GM23248 (cell line): ENCODE measurements around the gene CLSTN3. TPM values are rescaled to one million over a fixed set of nuclear protein-coding genes. Genes with fewer than 3 reads are reported as not detected.

Source experiments
- DNase-seq: peaks from one replicate; pipeline ENCODE4 v3.0.0-alpha.2; 2015
- H2AFZ ChIP-seq: fragments of 200-600 bp; sonication (generic); 2 replicates; pipeline ENCODE4 v1.6.1; 2016; ENCODE audit warnings: antibody characterized with exemption
- H3F3A ChIP-seq: fragments of 200-600 bp; sonication (generic); 2 replicates; pipeline ENCODE4 v1.6.1; 2016; ENCODE audit warnings: mild to moderate bottlenecking, antibody characterized with exemption, mixed run types; ENCODE audit not compliant: insufficient read depth
- H3K27ac ChIP-seq: fragments of 200-600 bp; sonication (generic); 2 replicates; pipeline ENCODE4 v1.5.1; 2016; ENCODE audit warnings: mild to moderate bottlenecking
- H3K27me3 ChIP-seq: fragments of 200-600 bp; sonication (generic); replicated peaks from 2 replicates; pipeline ENCODE4 v1.6.1; 2016; ENCODE audit warnings: mild to moderate bottlenecking; ENCODE audit not compliant: insufficient read depth
- H3K36me3 ChIP-seq: fragments of 200-600 bp; sonication (generic); 2 replicates; pipeline ENCODE4 v1.6.1; 2016; ENCODE audit warnings: low read depth, mild to moderate bottlenecking
- H3K4me1 ChIP-seq: fragments of 200-600 bp; sonication (generic); 2 replicates; pipeline ENCODE4 v1.6.1; 2016; ENCODE audit warnings: mild to moderate bottlenecking; ENCODE audit not compliant: insufficient read depth
- H3K4me2 ChIP-seq: fragments of 200-600 bp; sonication (generic); one replicate; pipeline ENCODE4 v1.6.1; 2016; ENCODE audit warnings: mild to moderate bottlenecking; ENCODE audit not compliant: unreplicated experiment
- H3K4me3 ChIP-seq: fragments of 200-600 bp; sonication (generic); 2 replicates; pipeline ENCODE4 v1.5.1; 2016; ENCODE audit warnings: mild to moderate bottlenecking
- H3K79me2 ChIP-seq: fragments of 200-600 bp; sonication (generic); 2 replicates; pipeline ENCODE4 v1.6.1; 2016; ENCODE audit warnings: mild to moderate bottlenecking; ENCODE audit not compliant: insufficient read depth
- H3K9ac ChIP-seq: fragments of 200-600 bp; sonication (generic); 2 replicates; pipeline ENCODE4 v1.6.1; 2016; ENCODE audit warnings: mild to moderate bottlenecking
- H3K9me2 ChIP-seq: fragments of 200-600 bp; sonication (generic); 2 replicates; pipeline ENCODE4 v1.6.1; 2016; ENCODE audit warnings: mixed run types, mild to moderate bottlenecking, moderate library complexity; ENCODE audit not compliant: insufficient read depth
- H3K9me3 ChIP-seq: fragments of 200-600 bp; sonication (generic); one replicate; pipeline ENCODE4 v1.6.1; 2017; ENCODE audit warnings: low read depth
- H4K20me1 ChIP-seq: fragments of 200-600 bp; sonication (generic); 2 replicates; pipeline ENCODE4 v1.6.0; 2016; ENCODE audit not compliant: insufficient read depth
- EZH2 ChIP-seq: fragments of 200-600 bp; sonication (generic); IDR thresholded peaks from 2 replicates; pipeline ENCODE4 v1.6.1; 2018; ENCODE audit warnings: antibody characterized with exemption, mild to moderate bottlenecking; ENCODE audit not compliant: insufficient read depth, poor library complexity, severe bottlenecking
- EZH2phosphoT487 ChIP-seq: fragments of 200-600 bp; sonication (generic); IDR thresholded peaks from 2 replicates; pipeline ENCODE4 v1.6.1; 2018; ENCODE audit warnings: antibody characterized with exemption, moderate library complexity, mild to moderate bottlenecking, low read depth; ENCODE audit not compliant: insufficient read depth
- WGBS, 2 experiments: methylation state at CpG; one replicate each; pipeline ENCODE4 v1.1.6; 2015 to 2017; ENCODE audit warnings: low lambda C conversion rate in 2 of 2, low coverage in 1 of 2; ENCODE audit errors: missing lambda C conversion rate in 2 of 2; 5-methylcytosine and 5-hydroxymethylcytosine counted together
- in situ Hi-C: fragments of 300-500 bp; cut with MboI; formaldehyde crosslinking; loops from 2 replicates; pipeline ENCODE4 v1.15.0; 2020
- polyA plus RNA-seq: library from polyadenylated mRNA; unstranded; fragments of >200 nt; fragmentation: Nextera tagmentation; extraction: Ambion mirVana; gene quantifications from 2 replicates; pipeline ENCODE4 v1.2.1, GENCODE V29; 2016
- total RNA-seq: library from RNA; depleted of rRNA; stranded (reverse); fragments of >200 nt; shearing (Covaris generic); gene quantifications from 2 replicates; pipeline ENCODE4 v1.2.3, GENCODE V29; 2014

CLSTN3 gene
- total and polyA plus RNA-seq, 2 experiments from 2014 or later = 1.8 to 4.5 TPM

GRCh38 chr12:7107636-7108002 lies 22.6 kb upstream of the CLSTN3 start:
- DNase-seq = peak; percentile 40
- in situ Hi-C loops = no loop called here

GRCh38 chr12:7108003-7108795 lies 22.0 kb upstream of the CLSTN3 start:
- no peaks in the 10 kb centered on the region for H4K20me1 ChIP-seq
- H3F3A ChIP-seq = no peaks in the 10 kb centered on the region
- DNase-seq = peak; percentile 89
- peak overlapping the region; percentile 99 for H3K9ac ChIP-seq
- peak overlapping the region; percentile 97 for H3K4me2 ChIP-seq
- peak overlapping the region; percentile 82 for H2AFZ ChIP-seq
- WGBS, 2 experiments = 2% methylated on average over 25 to 29 of the region's 30 CpGs
- peak overlapping the region; percentile 96 for H3K27ac ChIP-seq
- H3K36me3 ChIP-seq = peaks cover 2% of the 10 kb centered on the region; the same call in 1 of the 2 replicates
- H3K4me3 ChIP-seq = peak overlapping the region; percentile 99
- peaks cover 11% of the 10 kb centered on the region for H3K4me1 ChIP-seq
- no peaks in the 10 kb centered on the region for H3K27me3 ChIP-seq
- in situ Hi-C loops = no loop called here
- H3K79me2 ChIP-seq = peaks cover 48% of the 10 kb centered on the region
- no peaks in the 10 kb centered on the region for H3K9me3 ChIP-seq
- TF ChIP-seq EZH2 (no peak), EZH2phosphoT487 (no peak)
- H3K9me2 ChIP-seq = no peaks in the 10 kb centered on the region

More at GRCh38 chr12:7107636-7108002, 22.6 kb upstream of the CLSTN3 start:
- TF ChIP-seq EZH2phosphoT487 (no peak), EZH2 (no peak)
- Histone ChIP-seq H3K4me1 (peaks cover 11% of the 10 kb centered on the region), H4K20me1 (no peaks in the 10 kb centered on the region), H3K9me2 (no peaks in the 10 kb centered on the region), H3K27ac (peak overlapping the region; percentile 96), H3K36me3 (peaks cover 2% of the 10 kb centered on the region; the same call in 1 of the 2 replicates), H3K27me3 (no peaks in the 10 kb centered on the region), H3K9ac (peak overlapping the region; percentile 99), H3K9me3 (no peaks in the 10 kb centered on the region), H3K4me3 (peak overlapping the region; percentile 99), H3K79me2 (peaks cover 48% of the 10 kb centered on the region), H2AFZ (peak overlapping the region; percentile 82), H3K4me2 (peak overlapping the region; percentile 97), H3F3A (no peaks in the 10 kb centered on the region)
- 21 to 25% methylated on average over 3 of the region's 3 CpGs for WGBS, 2 experiments

DNA sequence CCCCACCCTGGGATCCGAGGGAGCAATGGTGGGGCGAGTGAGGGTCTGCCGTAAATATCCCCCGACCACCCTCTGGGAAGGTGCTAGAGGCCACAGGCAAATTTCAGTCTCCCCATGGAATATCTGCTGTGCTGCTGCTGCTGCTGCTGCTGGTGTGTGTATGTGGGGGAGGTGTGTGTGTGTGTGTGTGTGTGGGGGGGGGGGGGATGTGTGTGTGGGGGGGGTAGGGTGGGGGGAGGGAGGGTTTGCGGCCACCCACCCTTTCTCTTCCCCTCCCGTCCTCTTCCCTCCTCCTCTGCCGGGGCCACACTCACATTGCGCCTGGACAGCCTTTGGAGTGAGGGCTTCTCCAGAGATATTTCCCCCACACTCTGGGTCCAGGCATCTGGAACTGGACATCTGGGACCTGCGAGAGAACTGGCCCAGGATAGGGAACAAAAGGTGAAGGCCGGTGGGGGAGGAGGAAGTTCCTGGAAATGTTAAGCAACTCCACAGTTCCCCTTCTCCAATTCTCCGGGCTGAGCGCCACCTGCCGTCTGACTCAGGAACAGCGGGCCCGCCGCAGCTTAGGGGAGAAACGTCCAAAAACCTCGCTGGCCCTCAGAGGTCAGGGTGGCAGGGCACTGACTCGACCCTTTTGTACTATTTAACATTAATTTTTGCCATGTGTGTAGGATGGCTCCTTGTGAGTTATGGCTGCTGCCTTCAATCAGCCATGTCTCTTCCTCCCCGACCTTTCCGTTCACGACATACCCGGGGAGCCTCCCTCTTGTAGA lies 21.2 kb upstream of the CLSTN3 start, which contains the start of gene C1RL:
C1RL (minus strand) TSS at position 419 of the 776 bp plus-strand sequence; CDS start at position 385, 34 bp downstream.
- DNase-seq = peak; percentile 87
- WGBS, 2 experiments = 9 to 10% methylated on average over 22 to 23 of the region's 23 CpGs
- in situ Hi-C loops = no loop called here

DNA sequence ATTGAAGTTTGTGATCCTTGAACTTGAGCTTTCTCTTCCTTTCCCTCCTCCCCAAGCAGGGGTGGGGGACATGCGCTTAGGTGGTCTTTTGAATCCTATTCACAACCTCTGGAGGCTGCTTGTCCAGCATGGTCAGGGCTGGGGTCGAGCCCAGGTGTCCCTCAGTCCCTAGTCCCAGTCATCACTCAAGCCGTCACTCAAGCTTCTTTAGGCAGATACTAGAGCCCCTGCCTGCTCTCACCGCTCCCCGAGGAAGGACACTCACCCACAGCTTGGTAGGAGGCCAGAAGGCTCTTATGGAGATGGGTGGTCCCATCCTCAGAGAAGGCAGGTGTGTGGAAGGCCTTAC lies 20.6 kb upstream of the CLSTN3 start:
- Histone ChIP-seq H4K20me1 (no peaks in the 10 kb centered on the region), H3K4me3 (peak overlapping the region; percentile 99), H3K36me3 (no peaks in the 10 kb centered on the region; the same call in 1 of the 2 replicates), H2AFZ (0 out of 2 replicates have a peak overlapping the region, but pooled peaks have one; percentile 30), H3F3A (no peaks in the 10 kb centered on the region), H3K9ac (peak overlapping the region; percentile 99), H3K27ac (no peak overlapping the region), H3K9me2 (no peaks in the 10 kb centered on the region), H3K4me2 (peak overlapping the region; percentile 97), H3K79me2 (peaks cover 45% of the 10 kb centered on the region), H3K9me3 (no peaks in the 10 kb centered on the region), H3K4me1 (peaks cover 11% of the 10 kb centered on the region), H3K27me3 (no peaks in the 10 kb centered on the region)
- in situ Hi-C loops = no loop called here
- no peak for DNase-seq
- whole genome bisulfite sequencing, 2 experiments = 38 to 46% methylated on average over 5 of the region's 5 CpGs
- no peak for TF ChIP-seq EZH2

More for the DNA sequence above, 21.2 kb upstream of the CLSTN3 start, which contains the start of gene C1RL:
- peaks cover 48% of the 10 kb centered on the region for H3K79me2 ChIP-seq
- peaks cover 11% of the 10 kb centered on the region for H3K4me1 ChIP-seq
- H3K9ac ChIP-seq = peak within 1 kb of the TSS; percentile 99
- peak within 1 kb of the TSS; percentile 97 for H3K4me2 ChIP-seq
- H3F3A ChIP-seq = no peaks in the 10 kb centered on the region
- no peak for TF ChIP-seq EZH2phosphoT487
- no peak for TF ChIP-seq EZH2
- H3K4me3 ChIP-seq = peak within 1 kb of the TSS; percentile 99
- H3K27me3 ChIP-seq = no peaks in the 10 kb centered on the region
- no peaks in the 10 kb centered on the region for H3K9me2 ChIP-seq
- H4K20me1 ChIP-seq = no peaks in the 10 kb centered on the region
- H2AFZ ChIP-seq = peak within 1 kb of the TSS; percentile 82
- peak within 1 kb of the TSS; percentile 96 for H3K27ac ChIP-seq
- no peaks in the 10 kb centered on the region; the same call in 1 of the 2 replicates for H3K36me3 ChIP-seq
- no peaks in the 10 kb centered on the region for H3K9me3 ChIP-seq
